SK-N-SH treated with all-trans-retinoic acid at 6 μM for 48 hours (cell line): Measurements from ENCODE around the gene OAS1.

Experiments used
- ATAC-seq: fragments of 200-7000 bp; cut with Tn5 transposase; 3 replicates; pipeline ENCODE4 v1.9.1; 2020; ENCODE audit warnings: mild to moderate bottlenecking, moderate library complexity
- ARNTL ChIP-seq: fragments of 450-650 bp; formaldehyde crosslinking; IDR thresholded peaks from 2 replicates; pipeline ENCODE4 v1.5.0; 2020; ENCODE audit warnings: low read depth, mild to moderate bottlenecking, moderate library complexity, borderline replicate concordance
- BACH2 ChIP-seq: fragments of 250-450 bp; sonication (Bioruptor Pico); IDR thresholded peaks from 2 replicates; pipeline ENCODE4 v1.9.0; 2021; ENCODE audit warnings: mild to moderate bottlenecking, borderline replicate concordance
- CSDC2 ChIP-seq: fragments of 250-450 bp; sonication (Bioruptor Pico); IDR thresholded peaks from 2 replicates; pipeline ENCODE4 v1.5.0; 2020; ENCODE audit warnings: mild to moderate bottlenecking, moderate library complexity
- CSRNP3 ChIP-seq: fragments of 250-450 bp; sonication (Bioruptor Pico); IDR thresholded peaks from 2 replicates; pipeline ENCODE4 v1.5.1; 2021; ENCODE audit warnings: mild to moderate bottlenecking, moderate library complexity
- ESRRG ChIP-seq: fragments of 250-450 bp; sonication (Bioruptor Pico); IDR thresholded peaks from 2 replicates; pipeline ENCODE4 v1.6.1; 2021; ENCODE audit warnings: mild to moderate bottlenecking
- GLIS3 ChIP-seq: fragments of 250-450 bp; sonication (Bioruptor Pico); IDR thresholded peaks from 2 replicates; pipeline ENCODE4 v1.5.0; 2020; ENCODE audit warnings: mild to moderate bottlenecking, moderate library complexity
- ISL1 ChIP-seq: fragments of 250-450 bp; sonication (Bioruptor Pico); IDR thresholded peaks from 2 replicates; pipeline ENCODE4 v2.1.2; 2022; ENCODE audit warnings: mild to moderate bottlenecking, moderate library complexity
- OSR1 ChIP-seq: fragments of 250-450 bp; sonication (Bioruptor Pico); IDR thresholded peaks from 2 replicates; pipeline ENCODE4 v1.8.0; 2022; ENCODE audit warnings: moderate library complexity, mild to moderate bottlenecking, inconsistent platforms
- PPARA ChIP-seq: fragments of 250-450 bp; sonication (Bioruptor Pico); IDR thresholded peaks from 2 replicates; pipeline ENCODE4 v1.5.0; 2020; ENCODE audit warnings: mild to moderate bottlenecking, borderline replicate concordance
- RARB ChIP-seq: fragments of 250-450 bp; sonication (Bioruptor Pico); IDR thresholded peaks from 2 replicates; pipeline ENCODE4 v1.8.0; 2021; ENCODE audit warnings: mild to moderate bottlenecking, moderate library complexity
- SNAI2 ChIP-seq: fragments of 250-450 bp; sonication (Bioruptor Pico); IDR thresholded peaks from 2 replicates; pipeline ENCODE4 v1.5.0; 2020; ENCODE audit warnings: mild to moderate bottlenecking, moderate library complexity
- TCF4 ChIP-seq: fragments of 250-450 bp; sonication (Bioruptor Pico); IDR thresholded peaks from 2 replicates; pipeline ENCODE4 v1.8.0; 2021; ENCODE audit warnings: mild to moderate bottlenecking, moderate library complexity, borderline replicate concordance
- TOX ChIP-seq: fragments of 250-450 bp; sonication (Bioruptor Pico); IDR thresholded peaks from 2 replicates; pipeline ENCODE4 v1.8.0; 2021; ENCODE audit warnings: mild to moderate bottlenecking, moderate library complexity, borderline replicate concordance
- ZFP3 ChIP-seq: fragments of 250-450 bp; sonication (Bioruptor Pico); IDR thresholded peaks from 2 replicates; pipeline ENCODE4 v1.5.0; 2020; ENCODE audit warnings: mild to moderate bottlenecking, moderate library complexity
- ZNF565 ChIP-seq: fragments of 450-650 bp; formaldehyde crosslinking; conservative IDR thresholded peaks from 2 replicates; pipeline ENCODE4 v1.5.0; 2020; ENCODE audit warnings: low read depth, mild to moderate bottlenecking, moderate library complexity
- ZNF70 ChIP-seq: fragments of 450-650 bp; formaldehyde crosslinking; IDR thresholded peaks from 2 replicates; pipeline ENCODE4 v1.5.0; 2020; ENCODE audit warnings: mild to moderate bottlenecking, moderate library complexity
- ZNF8 ChIP-seq: fragments of 450-650 bp; formaldehyde crosslinking; IDR thresholded peaks from 2 replicates; pipeline ENCODE4 v1.5.0; 2020; ENCODE audit warnings: mild to moderate bottlenecking, moderate library complexity
- TF ChIP-seq, protein P1 (sequence below): fragments of 250-450 bp; sonication (Bioruptor Pico); IDR thresholded peaks from 2 replicates; pipeline ENCODE4 v1.5.0; 2020; ENCODE audit warnings: mild to moderate bottlenecking, moderate library complexity
- TF ChIP-seq, protein P2 (sequence below): fragments of 250-450 bp; sonication (Bioruptor Pico); IDR thresholded peaks from 2 replicates; pipeline ENCODE4 v1.8.0; 2020; ENCODE audit warnings: mild to moderate bottlenecking, moderate library complexity, borderline replicate concordance

The OAS1 gene

DNA sequence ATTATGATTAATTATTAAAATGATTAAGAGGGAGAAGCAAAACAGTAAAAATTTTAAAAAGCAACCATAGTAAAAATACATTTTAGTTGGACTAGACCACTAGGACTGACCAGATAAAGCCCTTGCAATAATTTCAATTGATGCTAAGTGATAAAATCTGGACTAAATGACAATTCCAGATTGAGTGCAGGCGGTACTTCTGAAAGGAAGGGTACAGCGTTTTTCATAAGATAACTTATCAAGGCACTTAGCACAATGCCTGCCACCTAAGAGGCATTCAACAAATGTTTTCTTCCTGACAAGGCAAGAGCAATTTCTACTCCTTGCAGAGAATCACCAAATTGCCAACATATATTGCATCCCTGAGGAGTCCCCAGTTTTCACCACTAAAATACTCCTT lies 37.7 kb upstream of the OAS1 start:
- ATAC-seq = no peak
- TF ChIP-seq RARB (no peak), ISL1 (CRISPR knock-in tag) (no peak)

GRCh38 chr12:112869778-112870177 lies 37.0 kb upstream of the OAS1 start:
- TF ChIP-seq OSR1 (CRISPR knock-in tag) = no peak
- TF ChIP-seq TOX = no peak
- no peak for TF ChIP-seq ZNF8 (CRISPR knock-in tag)
- no peak for TF ChIP-seq GLIS3 (CRISPR knock-in tag)
- TF ChIP-seq ISL1 (CRISPR knock-in tag) = no peak
- TF ChIP-seq ZNF70 = no peak
- TF ChIP-seq, protein P1, sequence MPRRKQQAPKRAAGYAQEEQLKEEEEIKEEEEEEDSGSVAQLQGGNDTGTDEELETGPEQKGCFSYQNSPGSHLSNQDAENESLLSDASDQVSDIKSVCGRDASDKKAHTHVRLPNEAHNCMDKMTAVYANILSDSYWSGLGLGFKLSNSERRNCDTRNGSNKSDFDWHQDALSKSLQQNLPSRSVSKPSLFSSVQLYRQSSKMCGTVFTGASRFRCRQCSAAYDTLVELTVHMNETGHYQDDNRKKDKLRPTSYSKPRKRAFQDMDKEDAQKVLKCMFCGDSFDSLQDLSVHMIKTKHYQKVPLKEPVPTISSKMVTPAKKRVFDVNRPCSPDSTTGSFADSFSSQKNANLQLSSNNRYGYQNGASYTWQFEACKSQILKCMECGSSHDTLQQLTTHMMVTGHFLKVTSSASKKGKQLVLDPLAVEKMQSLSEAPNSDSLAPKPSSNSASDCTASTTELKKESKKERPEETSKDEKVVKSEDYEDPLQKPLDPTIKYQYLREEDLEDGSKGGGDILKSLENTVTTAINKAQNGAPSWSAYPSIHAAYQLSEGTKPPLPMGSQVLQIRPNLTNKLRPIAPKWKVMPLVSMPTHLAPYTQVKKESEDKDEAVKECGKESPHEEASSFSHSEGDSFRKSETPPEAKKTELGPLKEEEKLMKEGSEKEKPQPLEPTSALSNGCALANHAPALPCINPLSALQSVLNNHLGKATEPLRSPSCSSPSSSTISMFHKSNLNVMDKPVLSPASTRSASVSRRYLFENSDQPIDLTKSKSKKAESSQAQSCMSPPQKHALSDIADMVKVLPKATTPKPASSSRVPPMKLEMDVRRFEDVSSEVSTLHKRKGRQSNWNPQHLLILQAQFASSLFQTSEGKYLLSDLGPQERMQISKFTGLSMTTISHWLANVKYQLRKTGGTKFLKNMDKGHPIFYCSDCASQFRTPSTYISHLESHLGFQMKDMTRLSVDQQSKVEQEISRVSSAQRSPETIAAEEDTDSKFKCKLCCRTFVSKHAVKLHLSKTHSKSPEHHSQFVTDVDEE (CRISPR knock-in tag) = no peak
- TF ChIP-seq ZFP3 (CRISPR knock-in tag) = no peak
- TF ChIP-seq CSRNP3 = no peak
- no peak for TF ChIP-seq PPARA (CRISPR knock-in tag)
- TF ChIP-seq TCF4 (CRISPR knock-in tag) = no peak
- no peak for TF ChIP-seq RARB
- TF ChIP-seq SNAI2 (CRISPR knock-in tag) = no peak
- TF ChIP-seq, protein P2, sequence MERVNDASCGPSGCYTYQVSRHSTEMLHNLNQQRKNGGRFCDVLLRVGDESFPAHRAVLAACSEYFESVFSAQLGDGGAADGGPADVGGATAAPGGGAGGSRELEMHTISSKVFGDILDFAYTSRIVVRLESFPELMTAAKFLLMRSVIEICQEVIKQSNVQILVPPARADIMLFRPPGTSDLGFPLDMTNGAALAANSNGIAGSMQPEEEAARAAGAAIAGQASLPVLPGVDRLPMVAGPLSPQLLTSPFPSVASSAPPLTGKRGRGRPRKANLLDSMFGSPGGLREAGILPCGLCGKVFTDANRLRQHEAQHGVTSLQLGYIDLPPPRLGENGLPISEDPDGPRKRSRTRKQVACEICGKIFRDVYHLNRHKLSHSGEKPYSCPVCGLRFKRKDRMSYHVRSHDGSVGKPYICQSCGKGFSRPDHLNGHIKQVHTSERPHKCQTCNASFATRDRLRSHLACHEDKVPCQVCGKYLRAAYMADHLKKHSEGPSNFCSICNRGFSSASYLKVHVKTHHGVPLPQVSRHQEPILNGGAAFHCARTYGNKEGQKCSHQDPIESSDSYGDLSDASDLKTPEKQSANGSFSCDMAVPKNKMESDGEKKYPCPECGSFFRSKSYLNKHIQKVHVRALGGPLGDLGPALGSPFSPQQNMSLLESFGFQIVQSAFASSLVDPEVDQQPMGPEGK (CRISPR knock-in tag) = no peak
- no peak for TF ChIP-seq CSDC2 (CRISPR knock-in tag)
- TF ChIP-seq, all 23 proteins: peak for 0
- no peak for ATAC-seq

- TF ChIP-seq BACH2 (CRISPR knock-in tag) (no peak), ZNF70 (no peak), ZNF565 (CRISPR knock-in tag) (no peak), ZNF8 (CRISPR knock-in tag) (no peak)
- TF ChIP-seq, all 23 proteins: peak for 0
- ATAC-seq = no peak
Measured at GRCh38 chr12:112870267-112870980, 36.3 kb upstream of the OAS1 start.

GRCh38 chr12:112875608-112876007 lies 31.2 kb upstream of the OAS1 start:
- TF ChIP-seq BACH2 (CRISPR knock-in tag) (no peak), ZNF8 (CRISPR knock-in tag) (no peak), SNAI2 (CRISPR knock-in tag) (no peak), ZNF70 (no peak), CSRNP3 (no peak), GLIS3 (CRISPR knock-in tag) (no peak), ZNF565 (CRISPR knock-in tag) (no peak), PPARA (CRISPR knock-in tag) (no peak), ESRRG (CRISPR knock-in tag) (no peak), ARNTL (no peak), ZFP3 (CRISPR knock-in tag) (no peak), ISL1 (CRISPR knock-in tag) (no peak)
- TF ChIP-seq, protein P2 (CRISPR knock-in tag) = no peak
- no peak for ATAC-seq
